Uterus (tissue), 2 donors: ENCODE results near the gene ZNF480.
"Not testable (repeated sequence)": the region's sequence is repeated elsewhere in the genome, so short reads cannot be mapped to it uniquely, and the experiment has no call there.

ENCODE experiments used
- CTCF ChIP-seq, 4 experiments: fragments of 200-600 bp in 2 of 4; fragments of 450-650 bp in 2 of 4; sonication (generic) in 2 of 4; IDR thresholded peaks; one replicate each; pipeline ENCODE4 v1.5.1; 2016 to 2019; ENCODE audit warnings: antibody characterized with exemption in 4 of 4, mild to moderate bottlenecking in 2 of 4, moderate library complexity in 1 of 4
- POLR2A ChIP-seq, 2 donors: fragments of 450-650 bp; IDR thresholded peaks; one replicate each; pipeline ENCODE4 v1.6.1; 2016; ENCODE audit warnings: antibody characterized with exemption in 2 of 2, mild to moderate bottlenecking in 1 of 2, moderate library complexity in 1 of 2

GRCh38 chr19:52292946-52293345, 4.0 kb upstream of the ZNF480 start:
- TF ChIP-seq CTCF, POLR2A (IDR thresholded peaks at IDR 0.05): not testable (repeated sequence)
